Ovary (tissue), 9 donors: ENCODE data around the gene DENND1A. TPM values are rescaled to one million over a fixed set of nuclear protein-coding genes. Genes with fewer than 3 reads are reported as not detected.

Experiments used
- DNase-seq, 5 donors: peaks; one replicate each; pipeline ENCODE4 v3.0.0-alpha.2; 2019 to 2020
- H3K27ac ChIP-seq, 2 donors: fragments of 200-600 bp; one replicate each; pipeline versions ENCODE4 v1.5.1 to v1.8.0; 2019 to 2022
- H3K27me3 ChIP-seq: fragments of 200-600 bp; one replicate; pipeline ENCODE4 v1.8.0; 2022
- H3K36me3 ChIP-seq: fragments of 200-600 bp; sonication (generic); one replicate; pipeline ENCODE4 v1.5.1; 2019
- H3K4me1 ChIP-seq: one replicate; pipeline ENCODE4 v1.8.1; 2013; ENCODE audit warnings: mild to moderate bottlenecking, moderate library complexity; ENCODE audit not compliant: insufficient read depth
- H3K4me3 ChIP-seq: fragments of 200-600 bp; sonication (generic); one replicate; pipeline ENCODE4 v1.5.1; 2017
- H3K9me3 ChIP-seq, 2 donors: fragments of 200-600 bp in 1 of 2; sonication (generic) in 1 of 2; one replicate each; pipeline versions ENCODE4 v1.5.1 to v1.8.1; 2013 to 2019; ENCODE audit warnings: mild to moderate bottlenecking in 1 of 2, moderate library complexity in 1 of 2
- EP300 ChIP-seq: sonication (generic); formaldehyde crosslinking; IDR thresholded peaks from one replicate; pipeline ENCODE4 v1.6.1; 2017; ENCODE audit warnings: antibody characterized with exemption
- POLR2A ChIP-seq: fragments of 450-650 bp; IDR thresholded peaks from one replicate; pipeline ENCODE4 v1.6.1; 2017; ENCODE audit warnings: antibody characterized with exemption, mild to moderate bottlenecking, moderate library complexity
- WGBS, 3 donors: extraction: QIAGEN DNeasy Blood & Tissue Kit in 1 of 3; methylation state at CpG; one replicate each; pipeline versions ENCODE4 v1.1.5 to v1.1.7; 2013 to 2017; 5-methylcytosine and 5-hydroxymethylcytosine counted together
- intact Hi-C, 4 donors: fragments of 100-400 bp; cut with DNase I; formaldehyde crosslinking; loops; one replicate each; pipeline versions ENCODE4 v1.11.0 to v1.15.1; 2022 to 2023
- polyA plus RNA-seq, 2 donors: library from polyadenylated mRNA; stranded (reverse); fragments of 200-250 nt in 1 of 2; fragments of 350-450 nt in 1 of 2; fragmentation: Illumina TruSeq in 1 of 2; extraction: RNeasy Lipid Tissue Mini Kit (QIAGEN cat#74804) in 1 of 2; gene quantifications; one replicate each; pipeline ENCODE4 v1.2.3, GENCODE V29; 2013 to 2014
- total RNA-seq, 7 donors: library from RNA; depleted of rRNA in 2 of 7; stranded (reverse); fragments of >200 nt in 2 of 7; fragmentation: NEBNext Ultra II Directional in 3 of 7; extraction: Animal tissue kit (Norgen Biotek cat#: 25700) in 3 of 7; gene quantifications; one replicate each; pipeline versions ENCODE4 v1.1.0 to v1.2.4, GENCODE V29; 2016 to 2023
- TF ChIP-seq, protein P1 (sequence below), 3 donors: fragments of 450-650 bp in 2 of 3; fragments of 200-600 bp in 1 of 3; IDR thresholded peaks; one replicate each; pipeline versions ENCODE4 v1.5.1 to v1.8.0; 2016 to 2022; ENCODE audit warnings: antibody characterized with exemption in 3 of 3, mild to moderate bottlenecking in 1 of 3
- donor health status: DM: no; HTN: no; CAD: no; lungs with moderate emphysema.
- donor health status: DM: no; HTN: no; CAD: no.
- donor health status: Bipolar disorder and iron deficiency.
- donor health status: DM: yes; HTN: yes; CAD: no.
- donor health status: DM: no; HTN: no; CAD: no.
- donor health status: DM: yes; HTN: yes; CAD: no.

Gene DENND1A
- total and polyA plus RNA-seq, 9 donors, result 10.4 to 24.5 (median 17.1) TPM

GRCh38 chr9:123776708-123777537 is 153.0 kb downstream of the DENND1A start:
- Histone ChIP-seq H3K4me1 (peaks cover 4% of the 10 kb centered on the region), H3K36me3 (no peaks in the 10 kb centered on the region), H3K27ac (no peak overlapping the region), H3K27me3 (no peaks in the 10 kb centered on the region), H3K9me3 (no peaks in the 10 kb centered on the region), H3K4me3 (no peak overlapping the region)
- no peak for DNase-seq
- no peak for TF ChIP-seq EP300
- TF ChIP-seq, protein P1, sequence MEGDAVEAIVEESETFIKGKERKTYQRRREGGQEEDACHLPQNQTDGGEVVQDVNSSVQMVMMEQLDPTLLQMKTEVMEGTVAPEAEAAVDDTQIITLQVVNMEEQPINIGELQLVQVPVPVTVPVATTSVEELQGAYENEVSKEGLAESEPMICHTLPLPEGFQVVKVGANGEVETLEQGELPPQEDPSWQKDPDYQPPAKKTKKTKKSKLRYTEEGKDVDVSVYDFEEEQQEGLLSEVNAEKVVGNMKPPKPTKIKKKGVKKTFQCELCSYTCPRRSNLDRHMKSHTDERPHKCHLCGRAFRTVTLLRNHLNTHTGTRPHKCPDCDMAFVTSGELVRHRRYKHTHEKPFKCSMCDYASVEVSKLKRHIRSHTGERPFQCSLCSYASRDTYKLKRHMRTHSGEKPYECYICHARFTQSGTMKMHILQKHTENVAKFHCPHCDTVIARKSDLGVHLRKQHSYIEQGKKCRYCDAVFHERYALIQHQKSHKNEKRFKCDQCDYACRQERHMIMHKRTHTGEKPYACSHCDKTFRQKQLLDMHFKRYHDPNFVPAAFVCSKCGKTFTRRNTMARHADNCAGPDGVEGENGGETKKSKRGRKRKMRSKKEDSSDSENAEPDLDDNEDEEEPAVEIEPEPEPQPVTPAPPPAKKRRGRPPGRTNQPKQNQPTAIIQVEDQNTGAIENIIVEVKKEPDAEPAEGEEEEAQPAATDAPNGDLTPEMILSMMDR (IDR thresholded peaks at IDR 0.05), result no peak
- WGBS, 3 donors, result 66 to 85% (median 75%) methylated on average over 7 of the region's 7 CpGs
- intact Hi-C loops, result no loop called here

- H3K27ac ChIP-seq, result no peak overlapping the region
- no peaks in the 10 kb centered on the region for H3K36me3 ChIP-seq
- 84 to 94% (median 88%) methylated on average over 8 of the region's 8 CpGs for WGBS, 3 donors
- H3K4me3 ChIP-seq, result no peak overlapping the region
- no peak for DNase-seq
- peaks cover 4% of the 10 kb centered on the region for H3K4me1 ChIP-seq
- no peaks in the 10 kb centered on the region for H3K27me3 ChIP-seq
- intact Hi-C loops, result no loop called here
- TF ChIP-seq EP300 (no peak), POLR2A (no peak)
- TF ChIP-seq, protein P1 (IDR thresholded peaks at IDR 0.05), result no peak
- H3K9me3 ChIP-seq, result no peaks in the 10 kb centered on the region
Observed at GRCh38 chr9:123775289-123776284, 154.3 kb downstream of the DENND1A start.

DNA sequence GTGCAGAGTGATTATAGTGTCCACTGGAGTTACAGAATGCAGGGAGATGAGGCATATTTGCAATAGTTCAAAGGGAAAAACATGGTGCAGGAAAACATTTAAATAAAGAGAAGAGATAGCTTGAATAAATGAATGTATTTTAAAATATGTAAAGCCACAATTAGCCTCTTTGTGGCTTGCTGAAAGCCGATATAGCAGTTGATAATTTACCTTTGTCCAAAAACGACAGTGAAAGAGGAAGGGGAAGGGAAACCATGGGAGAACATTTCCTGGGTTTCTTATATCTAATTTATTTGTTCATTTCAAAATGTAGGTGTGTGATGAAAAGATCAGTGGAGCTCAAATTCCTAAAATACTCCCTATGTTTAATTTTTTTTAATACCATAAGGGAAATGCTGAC is 156.1 kb downstream of the DENND1A start:
- no peaks in the 10 kb centered on the region for H3K36me3 ChIP-seq
- intact Hi-C loops, result no loop called here
- no peaks in the 10 kb centered on the region for H3K27me3 ChIP-seq
- H3K4me1 ChIP-seq, result peaks cover 4% of the 10 kb centered on the region
- no peak for DNase-seq
- H3K27ac ChIP-seq, result no peak overlapping the region
- no peak overlapping the region for H3K4me3 ChIP-seq
- TF ChIP-seq, protein P1 (IDR thresholded peaks at IDR 0.05), result no peak
- no peak for TF ChIP-seq POLR2A
- no peak for TF ChIP-seq EP300
- WGBS, 3 donors, result 88 to 89% (median 88%) methylated on average over 2 of the region's 2 CpGs
- H3K9me3 ChIP-seq, result no peaks in the 10 kb centered on the region

- Histone ChIP-seq H3K4me1 (peaks cover 2% of the 10 kb centered on the region), H3K27me3 (no peaks in the 10 kb centered on the region), H3K4me3 (no peak overlapping the region), H3K36me3 (no peaks in the 10 kb centered on the region), H3K27ac (no peak overlapping the region), H3K9me3 (no peaks in the 10 kb centered on the region)
- intact Hi-C loops, result no loop called here
- 95 to 97% (median 95%) methylated on average over 1 of the region's 1 CpG for WGBS, 3 donors
- TF ChIP-seq, protein P1 (IDR thresholded peaks at IDR 0.05), result no peak
- TF ChIP-seq EP300 (no peak), POLR2A (no peak)
- no peak for DNase-seq
Observed at GRCh38 chr9:123772967-123773366, 157.0 kb downstream of the DENND1A start.
